Left renal pelvis (tissue), 4 donors: ENCODE data around the gene TXNL4A. TPM values are rescaled to one million over a fixed set of nuclear protein-coding genes. Genes with fewer than 3 reads are reported as not detected.

Experiments
- DNase-seq, 4 donors: peaks; one replicate each; pipeline ENCODE4 v3.0.0-alpha.2; 2013; ENCODE audit warnings: low read depth in 4 of 4, low spot score in 3 of 4
- polyA plus RNA-seq, 4 donors: library from polyadenylated mRNA; unstranded; fragments of 120-200 nt; gene quantifications; one replicate each; pipeline ENCODE4 v1.2.1, GENCODE V29; 2013; ENCODE audit not compliant: insufficient read length in 4 of 4

Gene TXNL4A
- polyA plus RNA-seq, 4 donors = 73.3 to 97.3 (median 92.0) TPM

GRCh38 chr18:79921984-79922965, 66.1 kb downstream of the TXNL4A start:
- no peak for DNase-seq

Other genes with a start within 250 kb of the TXNL4A start
- under 1 TPM; 0.14 to 0.40 (median 0.28) TPM for gene KCNG2, start 190.6 kb downstream of the TXNL4A start, polyA plus RNA-seq
- gene SLC66A2, start 36.9 kb downstream of the TXNL4A start, polyA plus RNA-seq = 10 to 100 TPM; 21.0 to 29.8 (median 24.7) TPM
- gene HSBP1L1, start 23.9 kb downstream of the TXNL4A start, polyA plus RNA-seq = 10 to 100 TPM in 3 of 4 donors, 1 to 10 TPM in 1; 6.8 to 26.9 (median 18.2) TPM
- gene RBFA, start 45.9 kb upstream of the TXNL4A start, polyA plus RNA-seq = 10 to 100 TPM; 24.8 to 49.8 (median 28.4) TPM
- 10 to 100 TPM; 18.5 to 27.8 (median 23.9) TPM for gene ADNP2, start 120.7 kb upstream of the TXNL4A start, polyA plus RNA-seq